ENCODE data around the gene NTN4.

- TF ChIP-seq POLR2AphosphoS5 (IDR thresholded peaks at IDR 0.05; ENCODE audit: low read depth, low read length) (no peak), REST (IDR thresholded peaks at IDR 0.05; ENCODE audit: insufficient read depth in 1 of 2, low read depth in 2 of 2, low read length in 2 of 2) (no peak), TAF1 (IDR thresholded peaks at IDR 0.05; ENCODE audit: borderline replicate concordance, insufficient read depth, low read length) (no peak)
Observed at GRCh38 chr12:95810411-95810810, 19.8 kb upstream of the NTN4 start.

Data from PFSK-1 (cell line).